ENCODE data around the gene COL6A3.

COL6A3 gene

DNA sequence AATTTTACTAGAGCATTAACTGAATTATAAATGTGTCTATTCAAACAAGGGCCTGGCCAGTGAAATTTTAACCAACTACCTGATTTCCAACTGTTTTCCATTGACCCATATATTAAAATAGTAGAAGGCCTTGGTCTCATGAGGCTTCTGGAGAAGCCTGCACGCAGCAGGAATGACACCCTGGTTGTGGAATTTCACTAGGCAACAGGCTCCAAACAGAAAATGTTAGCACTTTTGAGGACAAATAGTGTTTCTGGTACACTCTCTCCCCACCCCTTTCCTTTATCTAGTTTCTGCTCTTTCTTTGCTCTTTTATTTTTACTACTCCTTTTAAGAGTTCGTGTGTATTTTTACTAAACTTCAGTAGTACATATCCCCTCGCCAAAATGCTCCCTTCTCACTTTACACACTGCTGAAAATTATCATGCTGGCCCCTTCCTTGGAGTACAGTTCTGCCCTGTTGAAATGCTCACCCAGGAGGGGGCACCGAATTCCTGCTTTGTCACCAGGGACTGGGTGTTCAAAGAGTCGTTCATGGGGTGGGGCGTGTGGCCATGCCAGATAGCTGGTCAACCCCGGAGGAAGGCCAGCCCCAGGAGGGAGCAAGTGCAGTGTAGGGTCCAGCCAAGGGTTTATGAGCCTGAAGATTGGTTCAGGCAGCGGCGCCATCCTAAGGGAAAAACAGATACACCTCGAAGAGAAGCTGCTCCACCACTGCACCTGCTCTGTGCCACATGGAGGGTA, 22.1 kb upstream of the COL6A3 start:
- H3K36me3 ChIP-seq, result no peaks in the 10 kb centered on the region
- peaks cover 37 to 69% (median 55%) of the 10 kb centered on the region in 10 experiments for H3K4me1 ChIP-seq
- no peaks in the 10 kb centered on the region; a peak in 1 of 22 replicates for H4K20me1 ChIP-seq
- 0 out of 22 replicates have a peak overlapping the region, but pooled peaks of 1 of the 11 experiments have one; percentile 8 for H3K9ac ChIP-seq
- H3K27me3 ChIP-seq, result 0 out of 22 replicates have a peak, but pooled peaks cover 0 to 4% (median 0%) of the 10 kb centered on the region in 11 experiments
- no peak for TF ChIP-seq Cebpa-rat (IDR thresholded peaks at IDR 0.05)
- H3K4me2 ChIP-seq, result peak overlapping the region in 9 of 11 experiments; percentile 79 to 87 (median 82); a peak in 17 of 22 replicates
- H3K4me3 ChIP-seq, result no peak overlapping the region
- no peak overlapping the region for H3K27ac ChIP-seq
- H3K9me3 ChIP-seq (replicated peaks in 1 of 11), result peaks cover 0 to 7% (median 0%) of the 10 kb centered on the region in 11 experiments; a peak in 4 of 22 replicates

DNA sequence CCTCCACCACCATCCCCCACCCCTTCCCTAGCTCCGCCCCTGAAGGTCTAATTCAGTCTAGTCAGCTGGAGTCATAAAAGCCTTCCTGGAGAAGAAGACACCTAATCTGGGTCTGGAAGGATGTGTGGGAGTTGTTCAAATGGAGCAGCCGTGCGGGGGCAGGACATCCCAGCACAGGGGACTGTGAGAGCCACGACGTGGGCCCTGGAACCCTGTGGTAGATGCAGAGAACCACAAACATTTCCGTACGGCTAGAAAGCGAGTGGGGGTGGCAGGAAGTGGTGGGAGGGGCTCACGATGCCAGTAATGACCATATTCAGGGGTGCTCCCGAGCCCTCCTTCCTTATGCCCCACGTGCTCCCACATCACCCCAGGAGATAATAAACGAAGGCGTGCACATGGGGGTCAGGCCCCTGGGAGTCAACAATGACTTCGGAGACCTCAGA, 20.9 kb upstream of the COL6A3 start:
- Histone ChIP-seq H3K27ac (0 out of 22 replicates have a peak overlapping the region, but pooled peaks of 1 of the 11 experiments have one; percentile 20), H3K36me3 (no peaks in the 10 kb centered on the region), H3K4me1 (peaks cover 37 to 67% (median 55%) of the 10 kb centered on the region in 10 experiments), H3K27me3 (0 out of 22 replicates have a peak, but pooled peaks cover 0 to 4% (median 0%) of the 10 kb centered on the region in 11 experiments), H4K20me1 (no peaks in the 10 kb centered on the region; a peak in 1 of 22 replicates), H3K9ac (no peak overlapping the region), H3K4me2 (peak overlapping the region; percentile 78 to 89 (median 82)), H3K9me3 (replicated peaks in 1 of 11) (peaks cover 0 to 18% (median 8%) of the 10 kb centered on the region in 11 experiments; a peak in 10 of 22 replicates), H3K4me3 (0 out of 20 replicates have a peak overlapping the region, but pooled peaks of 1 of the 10 experiments have one; percentile 10)
- TF ChIP-seq Cebpa-rat (IDR thresholded peaks at IDR 0.05), result no peak

DNA sequence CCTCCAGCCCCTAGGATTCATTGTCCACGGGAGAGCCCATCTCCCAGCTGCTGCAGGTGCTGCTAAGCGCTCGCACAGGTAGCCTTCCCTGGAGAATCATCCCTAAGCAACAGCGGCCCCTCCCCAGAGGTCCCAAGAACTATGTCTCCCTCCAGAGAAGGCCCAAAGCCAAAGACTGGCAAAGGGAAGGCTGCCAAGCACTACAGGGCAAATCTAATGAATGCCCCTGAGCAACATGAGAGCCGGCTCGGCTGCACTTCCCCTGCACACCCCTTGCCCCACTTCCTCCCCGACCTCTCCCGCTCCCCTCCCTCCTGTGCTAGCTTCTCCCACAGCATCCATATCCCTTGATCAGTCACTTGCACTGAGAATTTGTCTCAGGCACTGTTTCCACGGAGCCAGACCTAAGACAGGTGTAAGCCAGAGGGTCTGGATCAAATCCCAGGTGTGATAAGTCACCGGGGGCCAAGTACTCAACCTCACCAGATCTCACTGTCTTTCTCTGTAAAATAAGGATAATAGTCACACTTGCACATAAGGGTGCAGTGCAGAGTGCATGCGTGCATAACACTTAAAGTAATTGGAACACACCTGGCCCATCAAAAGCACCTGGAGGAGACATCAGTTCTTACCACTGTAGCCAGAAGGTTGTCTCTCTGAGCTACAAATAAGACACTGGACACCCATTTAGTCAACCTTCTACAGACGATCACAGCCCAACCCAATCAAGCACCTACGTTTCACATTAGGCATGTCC, 20.1 kb upstream of the COL6A3 start:
- Histone ChIP-seq H3K4me3 (peak overlapping the region in 1 of 10 experiments; percentile 10; a peak in 1 of 20 replicates), H3K9ac (no peak overlapping the region), H4K20me1 (no peaks in the 10 kb centered on the region; a peak in 1 of 22 replicates), H3K4me1 (peaks cover 37 to 74% (median 59%) of the 10 kb centered on the region in 10 experiments), H3K36me3 (no peaks in the 10 kb centered on the region), H3K27me3 (0 out of 22 replicates have a peak, but pooled peaks cover 0 to 4% (median 0%) of the 10 kb centered on the region in 11 experiments), H3K9me3 (replicated peaks in 1 of 11) (peaks cover 0 to 16% (median 6%) of the 10 kb centered on the region in 11 experiments; a peak in 10 of 22 replicates), H3K27ac (no peak overlapping the region), H3K4me2 (peak overlapping the region; percentile 78 to 89 (median 82))
- TF ChIP-seq Cebpa-rat (IDR thresholded peaks at IDR 0.05), result no peak

DNA sequence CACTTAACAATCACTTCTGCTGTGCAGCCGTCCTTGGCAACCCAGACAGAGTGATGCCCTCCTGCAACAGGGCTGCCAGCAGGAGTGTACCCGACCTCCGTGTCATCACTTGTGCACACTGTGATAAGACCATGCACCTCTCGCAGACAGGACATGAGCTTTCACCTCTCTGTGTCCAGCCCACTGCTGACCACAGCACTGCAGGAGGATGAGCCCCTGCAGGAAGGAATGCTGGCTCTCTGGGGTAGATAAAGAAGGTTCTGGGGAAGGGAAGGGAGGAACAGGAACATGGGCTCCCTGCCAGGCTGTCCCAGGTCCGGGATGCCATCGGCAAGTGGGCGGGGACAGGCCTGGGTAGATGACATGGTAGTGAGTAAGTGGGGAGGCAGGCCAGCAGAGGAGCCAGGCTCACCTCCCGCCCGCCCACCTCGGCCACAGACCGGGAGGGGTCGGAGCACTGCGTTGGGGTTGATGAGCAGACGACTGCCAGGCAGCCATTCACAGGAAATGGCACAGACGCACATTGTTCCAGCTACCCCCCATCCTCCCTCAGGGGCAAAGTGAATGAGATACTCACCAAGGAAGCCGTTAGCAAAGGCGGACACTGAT, 18.6 kb upstream of the COL6A3 start:
- TF ChIP-seq Cebpa-rat (IDR thresholded peaks at IDR 0.05), result no peak
- peaks cover 0 to 16% (median 6%) of the 10 kb centered on the region in 11 experiments; a peak in 10 of 22 replicates for H3K9me3 ChIP-seq (replicated peaks in 1 of 11)
- H3K27ac ChIP-seq, result no peak overlapping the region
- no peaks in the 10 kb centered on the region for H3K36me3 ChIP-seq
- no peak overlapping the region; a peak in 1 of 22 replicates for H3K9ac ChIP-seq
- H3K27me3 ChIP-seq, result 0 out of 22 replicates have a peak, but pooled peaks cover 0 to 4% (median 0%) of the 10 kb centered on the region in 11 experiments
- H3K4me3 ChIP-seq, result no peak overlapping the region
- H3K4me1 ChIP-seq, result peaks cover 37 to 73% (median 54%) of the 10 kb centered on the region in 10 experiments
- peak overlapping the region; percentile 78 to 89 (median 82) for H3K4me2 ChIP-seq
- no peaks in the 10 kb centered on the region; a peak in 1 of 22 replicates for H4K20me1 ChIP-seq

DNA sequence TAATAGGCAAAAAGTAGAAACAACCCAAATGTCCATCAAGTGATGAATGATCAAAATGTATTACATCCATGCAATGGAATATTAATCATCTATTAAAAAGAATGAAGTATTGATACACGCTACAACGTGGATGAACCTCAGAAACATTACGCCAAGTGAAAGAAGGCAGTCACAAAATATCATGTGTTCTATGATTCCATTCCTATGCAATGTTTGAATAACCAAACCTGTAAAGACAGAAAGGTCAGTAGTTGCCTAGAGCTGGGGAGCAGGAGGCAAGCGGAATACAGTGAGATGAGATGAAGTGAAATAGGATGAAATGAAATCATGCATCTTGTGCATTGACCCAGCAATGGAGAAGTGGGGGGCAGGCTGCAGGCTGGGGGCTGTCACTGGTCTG, 17.9 kb upstream of the COL6A3 start:
- Histone ChIP-seq H4K20me1 (no peaks in the 10 kb centered on the region; a peak in 1 of 22 replicates), H3K4me3 (no peak overlapping the region), H3K27me3 (0 out of 22 replicates have a peak, but pooled peaks cover 0 to 4% (median 0%) of the 10 kb centered on the region in 11 experiments), H3K4me2 (peak overlapping the region in 3 of 11 experiments; percentile 78 to 83 (median 82); a peak in 3 of 22 replicates), H3K27ac (no peak overlapping the region), H3K4me1 (peaks cover 37 to 66% (median 48%) of the 10 kb centered on the region in 10 experiments), H3K9ac (no peak overlapping the region), H3K36me3 (no peaks in the 10 kb centered on the region), H3K9me3 (replicated peaks in 1 of 11) (peaks cover 0 to 16% (median 6%) of the 10 kb centered on the region in 11 experiments; a peak in 10 of 22 replicates)
- no peak for TF ChIP-seq Cebpa-rat (IDR thresholded peaks at IDR 0.05)

DNA sequence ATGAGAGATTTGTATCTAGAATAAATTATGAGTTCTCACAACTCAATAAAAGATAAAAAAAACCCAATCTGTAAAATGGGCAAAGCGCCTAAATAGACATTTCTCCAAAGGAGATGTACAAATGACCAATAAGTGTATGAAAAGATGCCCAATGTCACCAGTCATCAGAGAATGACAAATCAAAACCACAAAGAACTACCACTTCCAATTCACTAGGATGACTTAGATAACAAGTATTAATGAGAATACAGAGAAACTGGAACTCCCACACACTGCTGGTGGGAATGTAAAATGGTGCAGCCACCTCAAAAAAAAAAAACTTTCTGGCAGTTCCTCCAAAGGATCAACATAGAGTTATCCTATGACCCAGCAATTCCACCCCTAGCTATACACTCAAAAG, 17.4 kb upstream of the COL6A3 start:
- no peaks in the 10 kb centered on the region; a peak in 1 of 22 replicates for H4K20me1 ChIP-seq
- no peak overlapping the region for H3K4me3 ChIP-seq
- peaks cover 0 to 16% (median 6%) of the 10 kb centered on the region in 11 experiments; a peak in 10 of 22 replicates for H3K9me3 ChIP-seq (replicated peaks in 1 of 11)
- no peak overlapping the region for H3K9ac ChIP-seq
- peaks cover 37 to 63% (median 48%) of the 10 kb centered on the region in 10 experiments for H3K4me1 ChIP-seq
- 0 out of 22 replicates have a peak overlapping the region, but pooled peaks of 1 of the 11 experiments have one; percentile 6 for H3K4me2 ChIP-seq
- TF ChIP-seq Cebpa-rat (IDR thresholded peaks at IDR 0.05), result no peak
- H3K27me3 ChIP-seq, result 0 out of 22 replicates have a peak, but pooled peaks cover 0 to 4% (median 0%) of the 10 kb centered on the region in 11 experiments
- no peak overlapping the region for H3K27ac ChIP-seq
- H3K36me3 ChIP-seq, result no peaks in the 10 kb centered on the region

DNA sequence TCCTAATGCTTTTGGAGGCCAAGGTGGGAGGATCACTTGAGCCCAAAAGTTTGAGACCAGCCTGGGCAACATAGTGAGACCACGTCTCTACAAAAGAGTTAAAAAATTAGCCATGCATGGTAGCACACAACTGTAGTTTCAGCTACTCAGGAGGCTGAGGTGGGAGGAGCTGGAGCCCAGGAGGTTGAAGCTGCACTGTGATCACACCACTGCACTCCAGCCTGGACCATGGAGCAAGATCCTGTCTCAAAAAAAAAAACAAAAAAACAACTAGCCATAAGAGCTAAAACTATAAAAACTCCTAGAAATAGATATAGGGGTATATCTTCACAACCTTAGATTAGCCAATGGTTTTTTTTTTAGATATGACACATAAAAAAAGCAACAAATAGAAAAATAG, 16.9 kb upstream of the COL6A3 start:
- Histone ChIP-seq H3K9me3 (replicated peaks in 1 of 11) (peaks cover 0 to 16% (median 6%) of the 10 kb centered on the region in 11 experiments; a peak in 10 of 22 replicates), H3K27ac (no peak overlapping the region), H3K4me2 (no peak overlapping the region), H3K9ac (no peak overlapping the region), H3K4me3 (no peak overlapping the region), H4K20me1 (no peaks in the 10 kb centered on the region; a peak in 1 of 22 replicates), H3K36me3 (no peaks in the 10 kb centered on the region), H3K4me1 (peaks cover 37 to 58% (median 48%) of the 10 kb centered on the region in 10 experiments), H3K27me3 (0 out of 22 replicates have a peak, but pooled peaks cover 0 to 4% (median 0%) of the 10 kb centered on the region in 11 experiments)
- no peak for TF ChIP-seq Cebpa-rat (IDR thresholded peaks at IDR 0.05)

DNA sequence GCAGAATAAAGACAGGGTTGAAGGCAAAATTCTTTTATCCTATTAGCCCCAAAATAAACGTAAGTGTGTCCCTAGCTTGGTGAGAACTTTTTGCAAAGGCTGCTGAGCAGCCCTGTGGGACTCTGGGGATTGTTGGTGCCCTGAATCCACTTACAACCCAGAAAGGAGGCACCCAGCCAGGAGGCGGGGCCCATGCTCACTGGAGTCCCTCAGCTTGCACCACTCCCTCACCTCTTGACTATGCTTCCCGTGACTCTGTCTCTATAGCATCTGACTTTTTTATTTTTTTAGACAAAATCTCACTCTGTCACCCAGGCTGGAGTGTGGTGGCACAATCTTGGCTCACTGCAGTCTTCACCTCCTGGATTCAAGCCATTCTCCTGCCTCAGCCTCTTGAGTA, 15.8 kb upstream of the COL6A3 start:
- Histone ChIP-seq H4K20me1 (no peaks in the 10 kb centered on the region; a peak in 1 of 22 replicates), H3K36me3 (no peaks in the 10 kb centered on the region), H3K9ac (no peak overlapping the region), H3K4me1 (peaks cover 26 to 47% (median 38%) of the 10 kb centered on the region in 10 experiments), H3K4me3 (no peak overlapping the region), H3K27ac (no peak overlapping the region), H3K9me3 (replicated peaks in 1 of 11) (peaks cover 0 to 16% (median 6%) of the 10 kb centered on the region in 11 experiments; a peak in 10 of 22 replicates), H3K27me3 (0 out of 22 replicates have a peak, but pooled peaks cover 0 to 4% (median 0%) of the 10 kb centered on the region in 11 experiments), H3K4me2 (peak overlapping the region in 3 of 11 experiments; percentile 23 to 50 (median 35); a peak in 4 of 22 replicates)
- TF ChIP-seq Cebpa-rat (IDR thresholded peaks at IDR 0.05), result no peak

Measured in BLaER1 treated with 17β-estradiol and CSF1 and Interleukin-3, amounts not matched to agents 10 nM and 100 nM (cell line).